Right lobe of liver (tissue), 4 donors: Measurements from ENCODE around the gene DNAJC15.

ENCODE experiments used
- POLR2A ChIP-seq: fragments of 450-650 bp; IDR thresholded peaks from one replicate; pipeline ENCODE4 v1.6.1; 2017; ENCODE audit warnings: antibody characterized with exemption, mild to moderate bottlenecking
- TF ChIP-seq, protein P1 (sequence below), 4 donors: fragments of 200-600 bp in 3 of 4; fragments of 450-650 bp in 1 of 4; IDR thresholded peaks; one replicate each; pipeline versions ENCODE4 v1.5.1 to v1.8.0; 2016 to 2022; ENCODE audit warnings: antibody characterized with exemption in 4 of 4, mild to moderate bottlenecking in 2 of 4
- donor health status: DM: no; HTN: no; CAD: no.
- donor health status: DM: no; HTN: no; CAD: no.
- donor health status: DM: no; HTN: yes; CAD: no.

DNA sequence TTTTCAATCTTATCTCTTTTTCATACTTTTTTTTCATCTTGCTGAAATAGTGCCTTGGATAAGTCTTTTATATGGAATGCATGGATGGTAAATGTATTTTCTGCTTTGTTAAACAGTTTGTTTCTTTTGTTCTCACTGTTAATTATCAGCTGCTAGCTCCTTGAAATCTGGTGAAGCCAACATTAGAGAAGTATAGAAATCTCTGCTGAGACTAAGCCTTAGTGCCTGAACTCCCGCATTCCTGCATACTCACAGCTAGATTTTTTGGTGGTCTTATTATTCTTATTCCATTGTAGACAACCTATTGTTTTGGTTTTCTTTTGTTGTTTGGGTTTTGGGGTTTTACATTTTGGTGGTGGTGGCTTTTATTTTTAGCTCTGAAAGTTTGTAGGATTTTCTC is 48.4 kb downstream of the DNAJC15 start:
- TF ChIP-seq, protein P1, sequence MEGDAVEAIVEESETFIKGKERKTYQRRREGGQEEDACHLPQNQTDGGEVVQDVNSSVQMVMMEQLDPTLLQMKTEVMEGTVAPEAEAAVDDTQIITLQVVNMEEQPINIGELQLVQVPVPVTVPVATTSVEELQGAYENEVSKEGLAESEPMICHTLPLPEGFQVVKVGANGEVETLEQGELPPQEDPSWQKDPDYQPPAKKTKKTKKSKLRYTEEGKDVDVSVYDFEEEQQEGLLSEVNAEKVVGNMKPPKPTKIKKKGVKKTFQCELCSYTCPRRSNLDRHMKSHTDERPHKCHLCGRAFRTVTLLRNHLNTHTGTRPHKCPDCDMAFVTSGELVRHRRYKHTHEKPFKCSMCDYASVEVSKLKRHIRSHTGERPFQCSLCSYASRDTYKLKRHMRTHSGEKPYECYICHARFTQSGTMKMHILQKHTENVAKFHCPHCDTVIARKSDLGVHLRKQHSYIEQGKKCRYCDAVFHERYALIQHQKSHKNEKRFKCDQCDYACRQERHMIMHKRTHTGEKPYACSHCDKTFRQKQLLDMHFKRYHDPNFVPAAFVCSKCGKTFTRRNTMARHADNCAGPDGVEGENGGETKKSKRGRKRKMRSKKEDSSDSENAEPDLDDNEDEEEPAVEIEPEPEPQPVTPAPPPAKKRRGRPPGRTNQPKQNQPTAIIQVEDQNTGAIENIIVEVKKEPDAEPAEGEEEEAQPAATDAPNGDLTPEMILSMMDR (IDR thresholded peaks at IDR 0.05): no peak
- TF ChIP-seq POLR2A: no peak
